H7 (cell line): ENCODE data around the gene HOGA1. TPM values are rescaled to one million over a fixed set of nuclear protein-coding genes. Genes with fewer than 3 reads are reported as not detected.
"Not testable (repeated sequence)": the region's sequence is repeated elsewhere in the genome, so short reads cannot be mapped to it uniquely, and the experiment has no call there.

Experiments
- DNase-seq: peaks from one replicate; pipeline ENCODE4 v3.0.0; 2012
- H3K27me3 ChIP-seq: 2 replicates; pipeline ENCODE4 v1.6.0; 2011; ENCODE audit warnings: mild to moderate bottlenecking, low read length; ENCODE audit not compliant: control insufficient read depth, insufficient read depth
- H3K36me3 ChIP-seq: replicated peaks from 2 replicates; pipeline ENCODE4 v1.5.1; 2011; ENCODE audit warnings: low read length; ENCODE audit not compliant: control insufficient read depth, insufficient read depth
- H3K4me3 ChIP-seq: 2 replicates; pipeline ENCODE4 v1.5.1; 2011; ENCODE audit warnings: low read depth, mild to moderate bottlenecking, control low read depth, low read length, moderate library complexity; ENCODE audit not compliant: insufficient read depth
- total RNA-seq: library from RNA; depleted of rRNA; stranded (reverse); fragments of >200 nt; shearing (Covaris generic); gene quantifications from 2 replicates; pipeline ENCODE4 v1.2.3, GENCODE V29; 2014

HOGA1 gene
- total RNA-seq, 1 experiment from 2014 or later = not detected

DNA sequence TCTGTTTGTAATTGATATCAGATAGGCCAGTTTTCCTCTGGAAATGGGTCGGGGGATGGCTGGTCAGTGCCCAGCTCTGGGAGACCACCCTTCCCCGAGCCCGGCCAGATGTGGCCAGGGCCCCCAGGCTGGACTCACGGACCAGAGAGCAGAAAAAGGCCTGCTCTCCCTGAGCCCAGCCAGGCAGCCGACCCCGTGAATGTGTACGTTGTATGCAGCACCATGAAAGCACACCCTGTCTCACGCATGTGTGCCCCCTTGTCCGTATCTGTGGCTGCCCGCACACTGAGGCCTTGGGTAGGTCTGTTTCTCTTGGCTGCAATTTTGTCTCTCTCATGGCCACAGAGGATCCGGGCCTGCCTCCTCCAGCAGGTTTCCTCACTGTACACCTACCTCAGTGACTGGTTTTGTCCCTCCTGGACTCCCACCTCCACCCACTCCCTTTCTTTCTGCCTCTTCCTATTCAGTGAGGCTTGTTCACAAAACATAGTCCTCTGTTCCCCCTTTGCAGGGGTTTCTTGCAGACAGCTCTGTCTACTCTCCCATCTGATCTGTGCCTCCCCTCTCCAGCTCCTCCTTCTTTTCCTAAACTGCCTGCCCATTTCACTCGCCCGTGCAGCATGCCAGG, 35.2 kb upstream of the HOGA1 start:
- H3K27me3 ChIP-seq = no peaks in the 10 kb centered on the region

DNA sequence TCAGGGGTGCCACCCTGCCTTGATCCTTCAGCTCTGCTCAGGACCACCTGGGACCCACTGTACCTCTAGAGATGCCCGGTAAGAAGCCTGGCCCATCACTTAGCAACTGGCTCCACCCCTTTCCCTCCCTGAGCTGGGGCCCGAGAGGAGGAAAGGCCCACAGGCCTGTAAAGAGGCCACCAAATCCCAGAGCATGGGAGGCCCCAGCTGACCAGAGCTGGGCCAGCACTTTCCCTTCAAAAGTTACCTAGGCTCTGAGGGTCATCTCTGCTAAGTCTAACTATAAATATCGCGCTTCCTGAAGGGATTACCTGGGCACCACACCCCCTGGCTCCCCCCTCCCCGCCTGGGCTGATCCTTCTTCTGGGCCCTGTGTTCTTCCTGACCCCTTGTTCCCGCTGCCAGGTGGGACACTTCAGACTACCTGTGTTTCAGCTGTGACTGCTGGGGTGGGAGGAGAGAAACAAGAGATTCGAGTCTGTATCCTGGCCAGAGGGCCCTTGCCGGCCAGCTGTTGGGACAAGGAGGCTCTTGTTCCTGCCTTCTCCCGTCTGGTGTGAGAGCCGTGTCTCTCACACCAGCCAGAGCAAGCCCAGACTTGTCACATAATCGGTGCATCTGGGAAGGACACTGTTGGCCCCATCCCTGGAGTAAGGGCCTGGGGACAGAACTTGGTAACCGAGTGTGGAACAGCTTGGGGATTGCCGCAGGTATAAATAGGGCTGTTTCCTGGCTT, 34.4 kb upstream of the HOGA1 start:
- H3K27me3 ChIP-seq = no peaks in the 10 kb centered on the region
- H3K36me3 ChIP-seq = no peaks in the 10 kb centered on the region
- no peak overlapping the region for H3K4me3 ChIP-seq
- DNase-seq = peak; percentile 77

More for the DNA sequence above, 35.2 kb upstream of the HOGA1 start:
- no peaks in the 10 kb centered on the region for H3K36me3 ChIP-seq
- no peak for DNase-seq
- H3K4me3 ChIP-seq = no peak overlapping the region

DNA sequence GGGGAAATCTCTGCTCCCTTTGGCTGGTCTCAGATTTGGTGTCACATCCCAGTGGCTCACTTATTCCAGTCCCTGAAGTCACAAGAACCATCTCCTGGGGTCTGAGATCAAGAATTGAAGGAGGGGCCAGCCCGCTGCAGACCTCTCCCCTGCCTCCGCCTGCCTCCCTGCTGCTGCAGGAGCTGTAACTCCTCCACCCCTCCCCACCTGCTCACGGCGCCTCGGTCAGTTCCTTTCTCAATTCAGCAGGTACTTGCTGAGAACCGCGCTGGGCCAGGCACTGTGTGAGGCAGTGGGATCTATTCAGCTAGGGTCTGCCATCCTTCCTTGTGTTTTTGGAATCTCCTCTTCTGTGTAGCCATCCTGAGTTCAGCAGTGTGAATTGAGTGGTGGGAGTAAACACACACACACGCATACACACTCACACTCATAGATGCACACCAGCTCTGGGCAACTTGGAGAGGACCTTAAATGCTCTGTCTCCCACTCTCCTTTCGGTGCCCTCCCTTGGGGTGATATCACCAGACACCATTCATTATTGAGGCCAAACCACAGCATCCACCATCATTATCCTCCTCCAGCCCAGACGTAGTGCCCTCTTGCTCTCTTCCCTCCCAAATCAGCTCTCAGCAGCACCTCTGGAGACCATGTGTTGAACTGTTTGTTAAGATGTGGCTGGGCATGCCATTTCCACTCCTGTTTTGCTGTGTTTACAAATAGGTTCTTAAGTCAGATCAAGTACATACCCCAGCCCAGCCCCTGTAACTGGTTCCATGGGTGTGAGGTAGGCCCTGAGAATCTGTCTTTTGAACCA, 33.6 kb upstream of the HOGA1 start:
- no peaks in the 10 kb centered on the region for H3K27me3 ChIP-seq
- H3K36me3 ChIP-seq = no peaks in the 10 kb centered on the region
- H3K4me3 ChIP-seq = no peak overlapping the region
- peak; percentile 73 for DNase-seq

DNA sequence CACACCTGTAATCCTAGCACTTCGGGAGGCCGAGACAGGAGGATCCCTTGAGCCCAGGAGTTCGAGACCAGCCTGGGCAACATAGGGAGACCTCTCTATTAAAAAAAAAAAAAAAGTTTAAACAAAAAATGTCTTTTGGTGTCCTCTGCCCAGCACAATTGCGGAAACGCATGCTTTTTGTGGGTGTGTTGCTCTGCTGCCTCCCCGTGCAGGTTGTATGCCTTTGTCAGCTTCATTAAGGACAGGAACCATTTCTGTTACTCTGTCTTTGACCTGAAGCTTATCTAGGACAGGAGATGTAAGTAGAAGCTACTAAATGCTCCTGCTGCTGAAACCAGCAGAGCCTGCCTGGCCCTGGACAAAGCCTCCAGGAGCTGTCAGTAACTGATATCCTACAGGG, 32.9 kb upstream of the HOGA1 start:
- Histone ChIP-seq H3K27me3 (no peaks in the 10 kb centered on the region), H3K36me3 (no peaks in the 10 kb centered on the region), H3K4me3 (no peak overlapping the region)
- DNase-seq = no peak

DNA sequence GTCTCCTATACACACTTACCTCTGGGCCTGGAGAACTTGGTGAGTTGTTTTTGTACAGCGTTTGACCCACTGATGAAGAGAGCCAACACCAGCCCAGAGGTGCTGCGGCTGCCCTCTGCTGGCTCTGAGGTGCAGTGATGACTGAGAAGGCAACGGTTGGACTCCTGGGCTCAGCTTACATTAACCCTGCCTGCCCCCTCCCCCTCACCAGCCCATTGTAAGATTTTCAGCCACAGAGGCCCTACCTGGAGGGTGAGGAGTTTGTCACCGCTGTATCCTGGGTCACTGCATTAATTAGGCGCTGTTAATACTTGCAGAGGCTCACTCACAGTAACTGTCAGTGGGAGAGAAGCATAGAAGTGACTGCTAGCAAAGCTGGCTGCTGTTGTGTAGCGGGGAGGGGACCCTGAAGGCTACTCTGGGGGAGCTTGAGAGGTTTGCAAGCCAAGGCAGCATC, 30.6 kb upstream of the HOGA1 start:
- no peaks in the 10 kb centered on the region for H3K36me3 ChIP-seq
- no peaks in the 10 kb centered on the region for H3K27me3 ChIP-seq
- no peak overlapping the region for H3K4me3 ChIP-seq
- DNase-seq = peak; percentile 88

DNA sequence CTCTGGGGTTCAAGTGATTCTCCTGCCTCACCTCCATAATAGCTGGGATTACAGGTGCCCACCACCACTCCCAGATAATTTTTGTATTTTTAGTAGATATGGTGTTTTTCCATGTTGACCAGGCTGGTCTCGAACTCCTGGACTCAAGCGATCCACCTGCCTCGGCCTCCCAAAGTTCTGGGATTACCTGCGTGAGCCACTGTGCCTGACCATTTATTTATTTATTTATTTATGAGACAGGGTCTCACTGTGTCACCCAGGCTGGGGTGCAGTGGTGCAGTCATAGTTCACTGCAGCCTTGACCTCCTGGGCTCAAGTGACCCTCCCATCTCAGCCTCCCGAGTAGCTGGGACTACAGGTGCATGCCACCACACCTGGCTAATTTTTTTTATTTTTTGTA, 29.9 kb upstream of the HOGA1 start:
- H3K27me3 ChIP-seq, H3K4me3 ChIP-seq, DNase-seq, H3K36me3 ChIP-seq: not testable (repeated sequence)

DNA sequence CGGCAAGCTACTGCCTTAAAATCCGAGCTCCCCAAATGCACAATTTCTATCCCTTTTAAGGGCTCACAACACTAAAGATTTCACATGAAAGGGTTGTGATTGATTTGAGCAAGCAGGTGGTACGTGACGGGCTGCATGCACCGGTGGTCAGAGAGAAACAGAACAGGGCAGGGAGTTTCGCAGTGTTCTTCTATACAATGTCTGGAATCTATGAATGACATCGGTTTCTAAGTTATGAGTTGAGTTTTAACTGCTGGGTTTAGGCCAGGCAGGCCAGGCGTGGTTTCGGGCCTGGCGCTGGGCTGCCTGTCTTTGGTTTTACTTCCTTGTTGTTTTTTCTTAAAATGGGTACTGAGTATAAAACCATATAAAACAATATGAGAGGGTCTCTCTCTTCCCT, 28.6 kb upstream of the HOGA1 start:
- not testable (repeated sequence) for H3K4me3 ChIP-seq, DNase-seq, H3K36me3 ChIP-seq, H3K27me3 ChIP-seq

DNA sequence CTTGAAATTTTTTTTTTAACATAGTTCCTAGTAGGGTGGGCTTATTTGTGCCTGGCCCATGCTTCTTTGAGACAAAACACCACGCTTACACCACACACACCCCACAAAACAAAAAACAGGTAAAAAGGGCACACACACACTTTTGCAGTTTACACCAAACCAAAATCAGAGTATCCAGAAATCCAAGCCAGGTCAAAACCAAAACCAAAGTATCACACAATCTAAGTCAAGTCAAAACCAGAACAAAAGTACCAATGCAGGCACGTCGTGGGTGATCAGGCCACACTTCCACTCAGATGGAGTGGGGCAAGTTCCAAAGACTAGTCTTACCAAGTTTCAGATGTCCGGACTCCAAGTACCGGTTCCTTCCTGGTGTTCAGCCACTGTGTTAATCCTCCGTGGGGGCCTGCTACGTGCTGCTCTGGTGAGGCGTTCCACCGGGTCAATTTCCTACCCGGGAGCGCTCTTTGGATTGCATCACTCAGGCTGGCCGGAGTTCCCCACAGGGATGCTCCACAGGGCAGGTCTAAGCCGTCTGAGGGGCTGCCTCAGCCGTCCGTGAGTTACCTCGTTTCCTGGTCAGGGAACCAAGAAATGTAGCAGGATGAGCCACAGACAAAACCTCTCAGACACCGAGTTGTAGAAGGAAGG, 23.3 kb upstream of the HOGA1 start:
- not testable (repeated sequence) for H3K36me3 ChIP-seq, DNase-seq, H3K4me3 ChIP-seq, H3K27me3 ChIP-seq

DNA sequence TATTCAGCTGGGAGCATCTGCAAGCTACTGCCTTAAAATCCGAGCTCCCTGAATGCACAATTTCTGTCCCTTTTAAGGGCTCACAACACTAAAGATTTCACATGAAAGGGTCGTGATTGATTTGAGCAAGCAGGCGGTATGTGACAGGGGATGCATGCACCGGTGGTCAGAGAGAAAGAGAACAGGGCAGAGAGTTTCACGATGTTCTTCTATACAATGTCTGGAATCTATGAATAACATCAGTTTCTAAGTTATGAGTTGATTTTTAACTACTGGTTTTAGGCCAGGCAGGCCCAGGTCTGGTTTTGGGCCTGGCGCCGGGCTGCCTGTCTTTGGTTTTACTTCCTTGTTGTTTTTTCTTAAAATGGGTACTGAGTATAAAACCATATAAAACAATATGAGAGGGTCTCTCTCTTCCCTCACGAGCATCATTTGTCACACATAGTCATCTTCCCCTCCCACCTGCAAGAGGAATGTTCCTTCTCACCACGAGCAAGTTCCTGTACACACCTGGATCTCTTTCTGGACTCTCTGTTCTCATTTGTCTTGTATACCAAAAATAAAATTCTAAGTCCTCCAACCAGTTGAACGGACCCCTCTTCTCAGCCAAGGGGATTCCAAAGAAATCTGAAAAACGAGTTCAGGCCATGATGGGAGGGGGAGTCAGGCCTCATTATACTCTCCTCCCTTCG, 22.7 kb upstream of the HOGA1 start:
- DNase-seq, H3K36me3 ChIP-seq, H3K4me3 ChIP-seq, H3K27me3 ChIP-seq: not testable (repeated sequence)

DNA sequence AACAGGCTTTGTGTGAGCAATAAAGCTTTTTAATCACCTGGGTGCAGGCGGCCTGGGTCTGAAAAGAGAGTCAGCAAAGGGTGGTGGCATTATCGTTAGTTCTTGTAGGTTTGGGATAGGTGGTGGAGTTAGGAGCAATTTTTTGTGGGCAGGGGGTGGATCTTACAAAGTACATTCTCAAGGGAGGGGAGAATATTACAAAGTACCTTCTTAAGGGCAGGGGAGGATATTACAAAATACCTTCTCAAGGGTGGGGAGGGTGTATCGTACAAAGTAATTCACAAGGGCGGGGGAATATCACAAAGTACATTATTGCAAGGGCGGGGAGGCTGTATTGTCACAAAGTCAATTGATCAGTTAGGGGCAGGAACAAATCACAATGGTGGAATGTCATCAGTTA, 21.9 kb upstream of the HOGA1 start:
- not testable (repeated sequence) for H3K4me3 ChIP-seq, DNase-seq, H3K36me3 ChIP-seq, H3K27me3 ChIP-seq

DNA sequence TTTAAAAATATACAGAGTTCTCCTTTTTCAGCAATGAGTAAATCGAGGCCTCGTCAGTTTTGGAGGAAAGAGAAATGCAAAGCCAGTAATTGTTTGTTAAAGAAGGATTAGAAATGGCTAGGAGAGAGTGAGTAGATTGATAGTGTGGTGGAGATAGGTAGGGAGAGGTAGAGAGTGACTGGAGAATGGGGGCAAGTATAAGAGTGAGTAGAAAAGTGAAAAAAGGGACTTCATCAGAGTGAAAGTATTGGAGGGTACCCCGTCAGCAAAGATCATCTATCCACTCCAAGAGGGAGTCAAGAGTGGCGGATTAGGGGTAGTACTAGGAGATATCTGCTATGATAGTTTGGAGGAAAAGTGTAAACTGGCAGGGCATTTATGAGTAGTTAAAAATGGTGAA, 20.9 kb upstream of the HOGA1 start:
- no peaks in the 10 kb centered on the region for H3K27me3 ChIP-seq
- no peak overlapping the region for H3K4me3 ChIP-seq
- H3K36me3 ChIP-seq = 0 out of 2 replicates have a peak, but pooled peaks cover 2% of the 10 kb centered on the region
- no peak for DNase-seq

DNA sequence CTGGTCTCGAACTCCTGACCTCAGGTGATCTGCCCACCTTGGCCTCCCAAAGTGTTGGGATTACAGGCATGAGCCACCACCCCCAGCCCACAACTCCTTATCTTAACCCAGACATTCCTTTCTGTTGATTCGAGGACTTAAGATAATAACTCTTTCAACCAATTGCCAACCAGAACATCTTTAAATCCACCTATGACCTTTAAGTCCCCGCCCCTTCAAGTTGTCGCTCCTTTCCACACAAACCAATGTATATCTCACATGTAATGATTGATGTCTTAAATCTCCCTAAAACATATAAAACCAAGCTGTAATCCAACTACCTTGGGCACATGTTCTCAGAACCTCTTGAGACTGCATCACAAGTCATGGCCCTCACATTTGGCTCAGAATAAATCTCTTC, 19.4 kb upstream of the HOGA1 start:
- peaks cover 2% of the 10 kb centered on the region; the same call in 1 of the 2 replicates for H3K36me3 ChIP-seq
- DNase-seq = no peak
- no peaks in the 10 kb centered on the region for H3K27me3 ChIP-seq
- H3K4me3 ChIP-seq = no peak overlapping the region

DNA sequence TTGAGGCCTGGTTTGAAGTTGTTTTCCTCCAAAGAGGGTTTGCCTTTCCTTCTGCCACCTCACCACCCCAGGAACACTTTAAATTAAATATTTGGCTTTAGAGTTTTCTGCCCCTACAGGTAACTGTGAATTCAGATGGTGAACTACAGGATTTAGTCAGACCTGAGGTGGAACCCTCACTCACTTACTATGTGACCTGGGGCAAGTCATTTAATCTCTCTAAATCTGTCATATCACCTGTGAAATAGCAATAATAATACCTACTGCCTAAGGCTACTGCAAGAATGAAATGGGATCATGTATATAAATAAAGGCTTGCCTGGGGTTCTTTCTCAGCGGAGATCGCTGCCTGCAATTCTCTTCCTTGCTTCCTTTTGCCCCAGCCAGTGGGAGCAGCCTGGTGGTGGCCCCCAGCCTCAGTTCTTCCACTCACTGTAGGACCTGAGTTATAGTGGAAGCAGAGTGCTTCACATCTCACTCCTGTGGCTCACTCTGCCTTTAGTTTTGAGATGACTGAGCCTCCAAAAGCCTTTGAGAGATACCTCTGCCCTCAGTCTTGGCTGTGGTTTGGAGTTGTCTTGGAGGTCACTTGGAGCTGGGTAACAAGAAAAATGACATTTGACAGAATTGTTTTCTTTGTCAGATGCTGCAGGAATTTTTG, 17.7 kb upstream of the HOGA1 start:
- H3K36me3 ChIP-seq = peaks cover 2% of the 10 kb centered on the region
- DNase-seq = peak; percentile 8
- no peaks in the 10 kb centered on the region for H3K27me3 ChIP-seq
- no peak overlapping the region for H3K4me3 ChIP-seq
